Epithelial cell of esophagus (primary cell): ENCODE measurements around the gene BLOC1S4.

Source experiments
- DNase-seq: peaks from one replicate; pipeline ENCODE4 v3.0.0; 2010; ENCODE audit warnings: low read depth
- H3K4me3 ChIP-seq: 2 replicates; pipeline ENCODE4 v1.5.1; 2011; ENCODE audit warnings: mild to moderate bottlenecking, low read length, control low read depth
- CTCF ChIP-seq: IDR thresholded peaks from 2 replicates; pipeline ENCODE4 v1.5.1; 2011; ENCODE audit warnings: low read depth, mild to moderate bottlenecking, low read length, control low read depth, inconsistent platforms; ENCODE audit not compliant: insufficient read depth; ENCODE audit errors: missing control alignments

The BLOC1S4 gene

GRCh38 chr4:6733358-6734164 is 17.6 kb downstream of the BLOC1S4 start:
- TF ChIP-seq CTCF: no peak
- H3K4me3 ChIP-seq: no peak overlapping the region
- no peak for DNase-seq

GRCh38 chr4:6734165-6734786 is 18.3 kb downstream of the BLOC1S4 start:
- no peak overlapping the region for H3K4me3 ChIP-seq
- no peak for DNase-seq
- no peak for TF ChIP-seq CTCF

DNA sequence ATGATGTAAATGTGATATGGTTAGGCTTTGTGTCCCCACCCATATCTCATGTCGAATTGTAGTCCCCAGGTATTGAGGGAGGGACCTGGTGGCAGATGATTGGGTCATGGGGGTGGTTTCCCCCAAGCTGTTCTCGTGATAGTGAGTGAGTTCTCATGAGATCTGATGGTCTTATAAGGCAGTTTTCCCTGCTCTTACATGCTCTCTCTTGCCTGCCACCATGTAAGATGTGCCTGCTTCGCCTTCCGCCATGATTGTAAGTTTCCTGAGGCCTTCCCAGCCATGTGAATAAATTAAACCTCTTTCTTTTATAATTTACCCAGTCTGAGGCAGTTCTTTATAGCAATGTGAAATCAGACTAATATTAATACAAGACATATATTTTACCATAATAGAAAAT is 23.9 kb downstream of the BLOC1S4 start:
- no peak overlapping the region for H3K4me3 ChIP-seq
- no peak for TF ChIP-seq CTCF
- DNase-seq: no peak

GRCh38 chr4:6740347-6740746 is 24.4 kb downstream of the BLOC1S4 start:
- DNase-seq: no peak
- H3K4me3 ChIP-seq: no peak overlapping the region
- TF ChIP-seq CTCF: no peak

- H3K4me3 ChIP-seq: no peak overlapping the region
- TF ChIP-seq CTCF: no peak
- no peak for DNase-seq
Measured at GRCh38 chr4:6742507-6742906, 26.5 kb downstream of the BLOC1S4 start.

- DNase-seq: no peak
- no peak overlapping the region for H3K4me3 ChIP-seq
- TF ChIP-seq CTCF: no peak
Measured at GRCh38 chr4:6742989-6743388, 27.0 kb downstream of the BLOC1S4 start.
